Measurements from ENCODE around the gene EGLN3.

Gene EGLN3

GRCh38 chr14:33932033-33932432 lies 18.8 kb downstream of the EGLN3 start:
- Histone ChIP-seq H3K27ac (ENCODE audit: low read length) (no peak overlapping the region), H3K9me3 (ENCODE audit: insufficient read depth, low read length, severe bottlenecking) (no peaks in the 10 kb centered on the region), H3K36me3 (ENCODE audit: insufficient read depth, low read length) (peaks cover 53% of the 10 kb centered on the region), H2AFZ (ENCODE audit: low read depth, low read length) (no peak overlapping the region), H4K20me1 (ENCODE audit: insufficient read depth, low read length) (peaks cover 14% of the 10 kb centered on the region), H3K9ac (ENCODE audit: low read depth, low read length) (no peak overlapping the region), H3K27me3 (ENCODE audit: insufficient read depth, low read length, poor library complexity) (no peaks in the 10 kb centered on the region), H3K79me2 (ENCODE audit: insufficient read depth, low read length) (peaks cover 60% of the 10 kb centered on the region), H3K4me1 (ENCODE audit: insufficient read depth, low read length) (no peaks in the 10 kb centered on the region), H3K4me2 (ENCODE audit: insufficient read depth, low read length) (no peak overlapping the region), H3K4me3 (ENCODE audit: low read depth in 1 of 2, low read length in 2 of 2) (no peak overlapping the region)
- no peak for ATAC-seq (ENCODE audit: insufficient read depth, low read depth)
- no peak for DNase-seq
- TF ChIP-seq CTCF (IDR thresholded peaks at IDR 0.05; ENCODE audit: borderline replicate concordance, extremely low read depth, low read length, poor library complexity, severe bottlenecking), result no peak
- no peak for TF ChIP-seq EZH2 (IDR thresholded peaks at IDR 0.05; ENCODE audit: borderline replicate concordance, low read depth, low read length, severe bottlenecking)

GRCh38 chr14:33931461-33931860 lies 19.4 kb downstream of the EGLN3 start:
- H3K4me1 ChIP-seq (ENCODE audit: insufficient read depth, low read length), result no peaks in the 10 kb centered on the region
- TF ChIP-seq EZH2 (IDR thresholded peaks at IDR 0.05; ENCODE audit: borderline replicate concordance, low read depth, low read length, severe bottlenecking) (no peak), CTCF (IDR thresholded peaks at IDR 0.05; ENCODE audit: borderline replicate concordance, extremely low read depth, low read length, poor library complexity, severe bottlenecking) (no peak)
- no peak for ATAC-seq (ENCODE audit: insufficient read depth, low read depth)
- no peak for DNase-seq
- no peak overlapping the region for H3K9ac ChIP-seq (ENCODE audit: low read depth, low read length)
- no peak overlapping the region for H3K27ac ChIP-seq (ENCODE audit: low read length)
- peaks cover 14% of the 10 kb centered on the region for H4K20me1 ChIP-seq (ENCODE audit: insufficient read depth, low read length)
- H2AFZ ChIP-seq (ENCODE audit: low read depth, low read length), result no peak overlapping the region
- H3K36me3 ChIP-seq (ENCODE audit: insufficient read depth, low read length), result peaks cover 57% of the 10 kb centered on the region
- no peak overlapping the region for H3K4me3 ChIP-seq (ENCODE audit: low read depth in 1 of 2, low read length in 2 of 2)
- no peaks in the 10 kb centered on the region for H3K27me3 ChIP-seq (ENCODE audit: insufficient read depth, low read length, poor library complexity)
- H3K4me2 ChIP-seq (ENCODE audit: insufficient read depth, low read length), result no peak overlapping the region
- H3K79me2 ChIP-seq (ENCODE audit: insufficient read depth, low read length), result peaks cover 54% of the 10 kb centered on the region
- no peaks in the 10 kb centered on the region for H3K9me3 ChIP-seq (ENCODE audit: insufficient read depth, low read length, severe bottlenecking)

GRCh38 chr14:33930439-33930838 lies 20.4 kb downstream of the EGLN3 start:
- ATAC-seq (ENCODE audit: insufficient read depth, low read depth) (no peak), DNase-seq (no peak)
- H2AFZ ChIP-seq (ENCODE audit: low read depth, low read length), result no peak overlapping the region
- no peak overlapping the region for H3K27ac ChIP-seq (ENCODE audit: low read length)
- H3K4me2 ChIP-seq (ENCODE audit: insufficient read depth, low read length), result no peak overlapping the region
- H3K4me1 ChIP-seq (ENCODE audit: insufficient read depth, low read length), result no peaks in the 10 kb centered on the region
- H3K79me2 ChIP-seq (ENCODE audit: insufficient read depth, low read length), result peaks cover 46% of the 10 kb centered on the region
- H3K9ac ChIP-seq (ENCODE audit: low read depth, low read length), result no peak overlapping the region
- no peaks in the 10 kb centered on the region for H3K9me3 ChIP-seq (ENCODE audit: insufficient read depth, low read length, severe bottlenecking)
- H4K20me1 ChIP-seq (ENCODE audit: insufficient read depth, low read length), result peaks cover 12% of the 10 kb centered on the region
- H3K27me3 ChIP-seq (ENCODE audit: insufficient read depth, low read length, poor library complexity), result no peaks in the 10 kb centered on the region
- no peak overlapping the region for H3K4me3 ChIP-seq (ENCODE audit: low read depth in 1 of 2, low read length in 2 of 2)
- no peak for TF ChIP-seq EZH2 (IDR thresholded peaks at IDR 0.05; ENCODE audit: borderline replicate concordance, low read depth, low read length, severe bottlenecking)
- TF ChIP-seq CTCF (IDR thresholded peaks at IDR 0.05; ENCODE audit: borderline replicate concordance, extremely low read depth, low read length, poor library complexity, severe bottlenecking), result no peak
- peaks cover 67% of the 10 kb centered on the region for H3K36me3 ChIP-seq (ENCODE audit: insufficient read depth, low read length)
